GM23338 (cell line): ENCODE data around the gene ANKRD18A. TPM values are rescaled to one million over a fixed set of nuclear protein-coding genes. Genes with fewer than 3 reads are reported as not detected.

Experiments
- ATAC-seq: fragments of 200-7000 bp; cut with Tn5 transposase; 3 replicates; pipeline ENCODE4 v1.9.1; 2020
- DNase-seq: peaks from one replicate; pipeline ENCODE4 v3.0.0-alpha.2; 2015; ENCODE audit warnings: low spot score
- H2AFZ ChIP-seq: fragments of 200-600 bp; sonication (generic); 2 replicates; pipeline ENCODE4 v1.8.0; 2016; ENCODE audit warnings: antibody characterized with exemption, mild to moderate bottlenecking, moderate library complexity
- H3F3A ChIP-seq: fragments of 200-600 bp; sonication (generic); replicated peaks from 2 replicates; pipeline ENCODE4 v1.8.0; 2017; ENCODE audit warnings: antibody characterized with exemption, mixed run types, low read depth
- H3K27ac ChIP-seq: fragments of 200-600 bp; sonication (generic); 2 replicates; pipeline ENCODE4 v1.6.1; 2016; ENCODE audit warnings: low read depth
- H3K27me3 ChIP-seq: fragments of 200-600 bp; sonication (generic); 2 replicates; pipeline ENCODE4 v1.8.0; 2016; ENCODE audit warnings: mild to moderate bottlenecking, mixed run types, moderate library complexity; ENCODE audit not compliant: insufficient read depth
- H3K36me3 ChIP-seq: fragments of 200-600 bp; sonication (generic); 2 replicates; pipeline ENCODE4 v1.8.0; 2016; ENCODE audit warnings: mild to moderate bottlenecking; ENCODE audit not compliant: insufficient read depth
- H3K4me1 ChIP-seq: fragments of 200-600 bp; sonication (generic); 2 replicates; pipeline ENCODE4 v1.8.0; 2016; ENCODE audit warnings: mild to moderate bottlenecking, moderate library complexity; ENCODE audit not compliant: insufficient read depth
- H3K4me2 ChIP-seq: fragments of 200-600 bp; sonication (generic); 2 replicates; pipeline ENCODE4 v1.7.1; 2017; ENCODE audit warnings: mixed run types
- H3K4me3 ChIP-seq: fragments of 200-600 bp; sonication (generic); 2 replicates; pipeline ENCODE4 v1.6.1; 2016; ENCODE audit warnings: mixed run types
- H3K79me2 ChIP-seq: fragments of 200-600 bp; sonication (generic); replicated peaks from 2 replicates; pipeline ENCODE4 v1.8.0; 2017; ENCODE audit warnings: mild to moderate bottlenecking; ENCODE audit not compliant: insufficient read depth
- H3K9me2 ChIP-seq: fragments of 200-600 bp; sonication (generic); 2 replicates; pipeline ENCODE4 v1.8.0; 2017; ENCODE audit not compliant: insufficient read depth
- H4K20me1 ChIP-seq: fragments of 200-600 bp; sonication (generic); replicated peaks from 2 replicates; pipeline ENCODE4 v1.8.0; 2017; ENCODE audit warnings: mild to moderate bottlenecking; ENCODE audit not compliant: insufficient read depth
- H3K27ac Mint-ChIP-seq: 2 replicates; pipeline ENCODE4 v1.8.0; 2020; ENCODE audit warnings: inconsistent platforms, mild to moderate bottlenecking, moderate library complexity, mixed read lengths
- H3K27me3 Mint-ChIP-seq: 3 replicates; pipeline ENCODE4 v1.8.0; 2022; ENCODE audit warnings: low read depth, mild to moderate bottlenecking, moderate library complexity, mixed read lengths, inconsistent platforms; ENCODE audit not compliant: insufficient read depth, poor library complexity
- H3K36me3 Mint-ChIP-seq: 3 replicates; pipeline ENCODE4 v1.8.0; 2021; ENCODE audit warnings: low read depth, mild to moderate bottlenecking, inconsistent platforms, moderate library complexity, mixed read lengths
- H3K4me1 Mint-ChIP-seq: 3 replicates; pipeline ENCODE4 v1.8.0; 2020; ENCODE audit warnings: mild to moderate bottlenecking, inconsistent platforms, mixed read lengths
- H3K4me3 Mint-ChIP-seq: 3 replicates; pipeline ENCODE4 v1.8.0; 2021; ENCODE audit warnings: moderate library complexity, mild to moderate bottlenecking, inconsistent platforms, mixed read lengths
- H3K9me3 Mint-ChIP-seq: 3 replicates; pipeline ENCODE4 v1.8.0; 2020; ENCODE audit warnings: moderate library complexity, mild to moderate bottlenecking, inconsistent platforms, mixed read lengths
- CREB1 ChIP-seq: fragments of 250-450 bp; sonication (Bioruptor Pico); IDR thresholded peaks from 2 replicates; pipeline ENCODE4 v1.5.0; 2020; ENCODE audit warnings: low read depth, mild to moderate bottlenecking, moderate library complexity
- EZH2 ChIP-seq: fragments of 200-600 bp; sonication (generic); IDR thresholded peaks from one replicate; pipeline ENCODE4 v1.8.0; 2017; ENCODE audit warnings: antibody characterized with exemption, mild to moderate bottlenecking, low read depth; ENCODE audit not compliant: unreplicated experiment
- EZH2phosphoT487 ChIP-seq: fragments of 200-600 bp; sonication (generic); IDR thresholded peaks from one replicate; pipeline ENCODE4 v1.8.1; 2018; ENCODE audit warnings: antibody characterized with exemption; ENCODE audit not compliant: unreplicated experiment
- JUNB ChIP-seq: IDR thresholded peaks from one replicate; pipeline ENCODE4 v1.6.1; 2016; ENCODE audit warnings: antibody characterized with exemption; ENCODE audit not compliant: unreplicated experiment
- NANOG ChIP-seq: IDR thresholded peaks from 2 replicates; pipeline ENCODE4 v1.6.1; 2016; ENCODE audit warnings: antibody characterized with exemption, borderline replicate concordance
- POLR2AphosphoS5 ChIP-seq: IDR thresholded peaks from 2 replicates; pipeline ENCODE4 v1.6.1; 2016; ENCODE audit warnings: antibody characterized with exemption, low read depth
- REST ChIP-seq: IDR thresholded peaks from one replicate; pipeline ENCODE4 v1.6.1; 2018; ENCODE audit warnings: antibody characterized with exemption; ENCODE audit not compliant: unreplicated experiment
- STAT1 ChIP-seq: IDR thresholded peaks from one replicate; pipeline ENCODE4 v1.6.1; 2016; ENCODE audit warnings: antibody characterized with exemption; ENCODE audit not compliant: unreplicated experiment
- ZNF114 ChIP-seq: fragments of 250-450 bp; sonication (Bioruptor Pico); IDR thresholded peaks from 2 replicates; pipeline ENCODE4 v1.5.0; 2020; ENCODE audit warnings: mild to moderate bottlenecking, moderate library complexity
- ZNF331 ChIP-seq: fragments of 250-450 bp; sonication (Bioruptor Pico); IDR thresholded peaks from 2 replicates; pipeline ENCODE4 v1.5.0; 2020; ENCODE audit warnings: low read depth, mild to moderate bottlenecking, moderate library complexity
- ZNF462 ChIP-seq: fragments of 250-450 bp; sonication (Bioruptor Pico); IDR thresholded peaks from 2 replicates; pipeline ENCODE4 v1.5.0; 2020; ENCODE audit warnings: mild to moderate bottlenecking, moderate library complexity
- polyA plus RNA-seq: library from polyadenylated mRNA; unstranded; fragments of >200 nt; fragmentation: Nextera tagmentation; extraction: Ambion mirVana; gene quantifications from 2 replicates; pipeline ENCODE4 v1.2.1, GENCODE V29; 2016
- total RNA-seq: library from RNA; depleted of rRNA; stranded (reverse); fragments of >200 nt; shearing (Covaris generic); gene quantifications from 2 replicates; pipeline ENCODE4 v1.2.3, GENCODE V29; 2014
- TF ChIP-seq, protein P1 (sequence below), 2 experiments: fragments of 200-600 bp in 1 of 2; sonication (generic) in 1 of 2; conservative IDR thresholded peaks; 2 replicates each; pipeline versions ENCODE4 v1.5.1 to v1.6.1; 2016 to 2017; ENCODE audit warnings: antibody characterized with exemption in 2 of 2, low read depth in 2 of 2, mild to moderate bottlenecking in 2 of 2, moderate library complexity in 1 of 2
- TF ChIP-seq, protein P2 (sequence below): IDR thresholded peaks from 2 replicates; pipeline ENCODE4 v1.6.1; 2016; ENCODE audit warnings: antibody characterized with exemption

The ANKRD18A gene
- total and polyA plus RNA-seq, 2 experiments from 2014 or later = 2.7 to 6.9 TPM

GRCh38 chr9:38529317-38529716, 91.1 kb downstream of the ANKRD18A start:
- H3K36me3 Mint-ChIP-seq = 0 out of 3 replicates have a peak, but pooled peaks cover 4% of the 10 kb centered on the region
- H3K4me3 Mint-ChIP-seq = no peak overlapping the region
- no peaks in the 10 kb centered on the region for H3K4me1 ChIP-seq
- TF ChIP-seq, protein P1, sequence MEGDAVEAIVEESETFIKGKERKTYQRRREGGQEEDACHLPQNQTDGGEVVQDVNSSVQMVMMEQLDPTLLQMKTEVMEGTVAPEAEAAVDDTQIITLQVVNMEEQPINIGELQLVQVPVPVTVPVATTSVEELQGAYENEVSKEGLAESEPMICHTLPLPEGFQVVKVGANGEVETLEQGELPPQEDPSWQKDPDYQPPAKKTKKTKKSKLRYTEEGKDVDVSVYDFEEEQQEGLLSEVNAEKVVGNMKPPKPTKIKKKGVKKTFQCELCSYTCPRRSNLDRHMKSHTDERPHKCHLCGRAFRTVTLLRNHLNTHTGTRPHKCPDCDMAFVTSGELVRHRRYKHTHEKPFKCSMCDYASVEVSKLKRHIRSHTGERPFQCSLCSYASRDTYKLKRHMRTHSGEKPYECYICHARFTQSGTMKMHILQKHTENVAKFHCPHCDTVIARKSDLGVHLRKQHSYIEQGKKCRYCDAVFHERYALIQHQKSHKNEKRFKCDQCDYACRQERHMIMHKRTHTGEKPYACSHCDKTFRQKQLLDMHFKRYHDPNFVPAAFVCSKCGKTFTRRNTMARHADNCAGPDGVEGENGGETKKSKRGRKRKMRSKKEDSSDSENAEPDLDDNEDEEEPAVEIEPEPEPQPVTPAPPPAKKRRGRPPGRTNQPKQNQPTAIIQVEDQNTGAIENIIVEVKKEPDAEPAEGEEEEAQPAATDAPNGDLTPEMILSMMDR (conservative IDR thresholded peaks at IDR 0.05; ENCODE audit: low read depth in 2 of 2) = no peak
- TF ChIP-seq, protein P2, sequence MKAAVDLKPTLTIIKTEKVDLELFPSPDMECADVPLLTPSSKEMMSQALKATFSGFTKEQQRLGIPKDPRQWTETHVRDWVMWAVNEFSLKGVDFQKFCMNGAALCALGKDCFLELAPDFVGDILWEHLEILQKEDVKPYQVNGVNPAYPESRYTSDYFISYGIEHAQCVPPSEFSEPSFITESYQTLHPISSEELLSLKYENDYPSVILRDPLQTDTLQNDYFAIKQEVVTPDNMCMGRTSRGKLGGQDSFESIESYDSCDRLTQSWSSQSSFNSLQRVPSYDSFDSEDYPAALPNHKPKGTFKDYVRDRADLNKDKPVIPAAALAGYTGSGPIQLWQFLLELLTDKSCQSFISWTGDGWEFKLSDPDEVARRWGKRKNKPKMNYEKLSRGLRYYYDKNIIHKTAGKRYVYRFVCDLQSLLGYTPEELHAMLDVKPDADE = no peak
- no peak for TF ChIP-seq POLR2AphosphoS5
- no peak for TF ChIP-seq CREB1 (CRISPR knock-in tag)
- TF ChIP-seq ZNF114 = no peak
- TF ChIP-seq NANOG = no peak
- TF ChIP-seq ZNF331 (CRISPR knock-in tag) = no peak
- no peak for TF ChIP-seq EZH2phosphoT487
- TF ChIP-seq JUNB = no peak
- TF ChIP-seq REST = no peak
- no peak for TF ChIP-seq STAT1
- TF ChIP-seq EZH2 = no peak
- TF ChIP-seq ZNF462 = no peak
- H3F3A ChIP-seq = no peaks in the 10 kb centered on the region
- no peak overlapping the region for H2AFZ ChIP-seq
- no peaks in the 10 kb centered on the region for H3K27me3 Mint-ChIP-seq
- H3K79me2 ChIP-seq = no peaks in the 10 kb centered on the region
- H3K9me3 Mint-ChIP-seq = peaks cover 7% of the 10 kb centered on the region; the same call in 1 of the 3 replicates
- H3K27me3 ChIP-seq = no peaks in the 10 kb centered on the region
- no peaks in the 10 kb centered on the region for H4K20me1 ChIP-seq
- no peak overlapping the region for H3K27ac ChIP-seq
- H3K9me2 ChIP-seq = no peaks in the 10 kb centered on the region
- H3K36me3 ChIP-seq = no peaks in the 10 kb centered on the region
- H3K4me3 ChIP-seq = no peak overlapping the region
- H3K4me1 Mint-ChIP-seq = peaks cover 7% of the 10 kb centered on the region; the same call in 1 of the 3 replicates
- H3K4me2 ChIP-seq = no peak overlapping the region
- ATAC-seq (no peak), DNase-seq (no peak)
- H3K27ac Mint-ChIP-seq = no peak overlapping the region
